ENCODE data around the gene ZDHHC9. TPM values are rescaled to one million over a fixed set of nuclear protein-coding genes. Genes with fewer than 3 reads are reported as not detected.

ZDHHC9 gene
- total RNA-seq, 1 donor from 2014 or later = 48.4 TPM

- Histone ChIP-seq H3K9me3 (no peaks in the 10 kb centered on the region), H3K4me1 (no peaks in the 10 kb centered on the region), H3K4me3 (no peak overlapping the region), H3K36me3 (no peaks in the 10 kb centered on the region), H3K27ac (no peak overlapping the region), H3K27me3 (no peaks in the 10 kb centered on the region)
- no peak for TF ChIP-seq CTCF (IDR thresholded peaks at IDR 0.05)
- DNase-seq (no peak), ATAC-seq (no peak)
- intact Hi-C loops (cut with DNase I) = no loop called here
Observed at GRCh38 chrX:129762448-129762847, 81.2 kb downstream of the ZDHHC9 start.

GRCh38 chrX:129761596-129761995, 82.1 kb downstream of the ZDHHC9 start:
- DNase-seq = no peak
- Histone ChIP-seq H3K4me3 (no peak overlapping the region), H3K27ac (no peak overlapping the region), H3K36me3 (no peaks in the 10 kb centered on the region), H3K4me1 (no peaks in the 10 kb centered on the region), H3K9me3 (no peaks in the 10 kb centered on the region), H3K27me3 (no peaks in the 10 kb centered on the region)
- intact Hi-C loops (cut with DNase I) = no loop called here
- no peak for ATAC-seq
- TF ChIP-seq CTCF (IDR thresholded peaks at IDR 0.05) = no peak

- no peak for DNase-seq
- TF ChIP-seq CTCF (IDR thresholded peaks at IDR 0.05) = no peak
- Histone ChIP-seq H3K27me3 (no peaks in the 10 kb centered on the region), H3K27ac (no peak overlapping the region), H3K4me3 (no peak overlapping the region), H3K4me1 (no peaks in the 10 kb centered on the region), H3K36me3 (no peaks in the 10 kb centered on the region), H3K9me3 (no peaks in the 10 kb centered on the region)
- intact Hi-C loops (cut with DNase I) = no loop called here
- ATAC-seq = no peak
Observed at GRCh38 chrX:129760981-129761380, 82.7 kb downstream of the ZDHHC9 start.

- H3K4me3 ChIP-seq = no peak overlapping the region
- ATAC-seq = no peak
Observed at GRCh38 chrX:129760155-129760554, 83.5 kb downstream of the ZDHHC9 start.

GRCh38 chrX:129759576-129760061, 84.1 kb downstream of the ZDHHC9 start:
- peak; percentile 81 for ATAC-seq
- Histone ChIP-seq H3K27ac (peak overlapping the region; percentile 51), H3K9me3 (no peaks in the 10 kb centered on the region), H3K36me3 (no peaks in the 10 kb centered on the region), H3K4me3 (no peak overlapping the region), H3K4me1 (no peaks in the 10 kb centered on the region), H3K27me3 (no peaks in the 10 kb centered on the region)
- intact Hi-C loops (cut with DNase I) = no loop called here
- peak; percentile 5 for TF ChIP-seq CTCF (IDR thresholded peaks at IDR 0.05)
- no peak for DNase-seq

More at GRCh38 chrX:129760155-129760554, 83.5 kb downstream of the ZDHHC9 start:
- DNase-seq = no peak
- no peak for TF ChIP-seq CTCF (IDR thresholded peaks at IDR 0.05)
- Histone ChIP-seq H3K9me3 (no peaks in the 10 kb centered on the region), H3K27me3 (no peaks in the 10 kb centered on the region), H3K36me3 (no peaks in the 10 kb centered on the region), H3K27ac (peak overlapping the region; percentile 51), H3K4me1 (no peaks in the 10 kb centered on the region)
- intact Hi-C loops (cut with DNase I) = no loop called here

Data from upper lobe of right lung (tissue), 1 donor.